ENCODE results near the gene PCDHGB6. TPM values are rescaled to one million over a fixed set of nuclear protein-coding genes. Genes with fewer than 3 reads are reported as not detected.
"Not testable (repeated sequence)": the region's sequence is repeated elsewhere in the genome, so short reads cannot be mapped to it uniquely, and the experiment has no call there.

The PCDHGB6 gene
- polyA plus RNA-seq, 2 of the 4 experiments (the other 2 are of a cell fraction), result 0.09 to 0.21 TPM

GRCh38 chr5:141412854-141413539 lies 5.2 kb downstream of the PCDHGB6 start, which contains the start of gene PCDHGA10:
PCDHGA10 (plus strand) TSS chr5:141412987; CDS start chr5:141413176, 189 bp downstream.
- H3K9me3 ChIP-seq, result peaks cover 28% of the 10 kb centered on the region
- POLR2A ChIA-PET, result no interaction called here
- ATAC-seq (no peak), FAIRE-seq (no peak), DNase-seq (ENCODE audit: low read depth in 1 of 2, low spot score in 1 of 2) (no peak)
- H3K4me2 ChIP-seq, result no peak within 1 kb of the TSS
- CTCF ChIA-PET, result interaction anchor here (1.0 to 2.0 kb wide), 5 partner anchors 15 to 145 kb away, joined by 3 to 5 read pairs (median 4); partner anchors contain the start of genes PCDHGB1 and PCDHGB5
- TF ChIP-seq HMGXB4 (CRISPR knock-in tag; IDR thresholded peaks at IDR 0.05; ENCODE audit: borderline replicate concordance) (no peak), RAD21 (conservative IDR thresholded peaks at IDR 0.05 in 1 of 2, IDR thresholded peaks at IDR 0.05 in 1 of 2) (peak in 1 of 2 experiments; percentile 13; a peak in 1 of 5 replicates)
- H3K4me1 ChIP-seq, result no peaks in the 10 kb centered on the region
- 71% methylated on average over 31 of the region's 31 CpGs for WGBS (ENCODE audit: missing lambda C conversion rate)
- no peak within 1 kb of the TSS for H3K27ac ChIP-seq
- H3K4me3 ChIP-seq, result no peak within 1 kb of the TSS

- TF ChIP-seq KDM5A (IDR thresholded peaks at IDR 0.05) (no peak), MAFK (IDR thresholded peaks at IDR 0.05; ENCODE audit: partially characterized antibody) (no peak), NR3C1 (IDR thresholded peaks at IDR 0.05) (no peak), CHD2 (IDR thresholded peaks at IDR 0.05; ENCODE audit: low read length, partially characterized antibody) (no peak), POLR2AphosphoS2 (conservative IDR thresholded peaks at IDR 0.05; ENCODE audit: low read length) (no peak), HOXB5 (CRISPR knock-in tag; IDR thresholded peaks at IDR 0.05) (no peak), PHF8 (IDR thresholded peaks at IDR 0.05; ENCODE audit: borderline replicate concordance, low read depth) (no peak), HES2 (IDR thresholded peaks at IDR 0.05) (no peak), EHMT2 (IDR thresholded peaks at IDR 0.05; ENCODE audit: low read depth) (no peak), MAZ (IDR thresholded peaks at IDR 0.05; ENCODE audit: borderline replicate concordance, low read depth, low read length) (no peak), RCOR1 (IDR thresholded peaks at IDR 0.05; ENCODE audit: low read depth, low read length) (no peak), ZC3H11A (IDR thresholded peaks at IDR 0.05) (no peak), HMGXB4 (CRISPR knock-in tag; IDR thresholded peaks at IDR 0.05; ENCODE audit: borderline replicate concordance) (no peak), ZSCAN20 (CRISPR knock-in tag; IDR thresholded peaks at IDR 0.05) (no peak)
- no peak overlapping the region for H3K4me2 ChIP-seq
- H3K4me1 ChIP-seq, result no peaks in the 10 kb centered on the region
- DNase-seq (ENCODE audit: low read depth in 1 of 2, low spot score in 1 of 2) (no peak), FAIRE-seq (no peak), ATAC-seq (no peak)
- POLR2A ChIA-PET, result no interaction called here
- no peak overlapping the region for H3K27ac ChIP-seq
- H3K9me3 ChIP-seq, result peaks cover 33% of the 10 kb centered on the region
- H3K4me3 ChIP-seq, result no peak overlapping the region
- CTCF ChIA-PET, result interaction anchor here (0.8 to 2.0 kb wide), 6 partner anchors 16 to 592 kb away, joined by 3 to 5 read pairs (median 4); partner anchors contain the start of genes PCDHA5, PCDHGB1 and PCDHGB5
- 73% methylated on average over 25 of the region's 25 CpGs for WGBS (ENCODE audit: missing lambda C conversion rate)
Observed at GRCh38 chr5:141413540-141414069, 5.8 kb downstream of the PCDHGB6 start.

- CTCF ChIA-PET, result interaction anchor here (0.8 kb wide), 2 partner anchors 108 to 593 kb away, joined by 3 read pairs; partner anchors contain the start of gene PCDHA5
- 75% methylated on average over 27 of the region's 46 CpGs for WGBS (ENCODE audit: missing lambda C conversion rate)
- H3K4me3 ChIP-seq; FAIRE-seq; H3K4me2 ChIP-seq; POLR2A ChIA-PET; ATAC-seq; H3K4me1 ChIP-seq; H3K27ac ChIP-seq; DNase-seq (ENCODE audit: low read depth in 1 of 2, low spot score in 1 of 2): not testable (repeated sequence)
- peaks cover 38% of the 10 kb centered on the region for H3K9me3 ChIP-seq
Observed at GRCh38 chr5:141414548-141415274, 6.9 kb downstream of the PCDHGB6 start.

GRCh38 chr5:141415275-141415618 lies 7.4 kb downstream of the PCDHGB6 start:
- 72% methylated on average over 21 of the region's 24 CpGs for WGBS (ENCODE audit: missing lambda C conversion rate)
- CTCF ChIA-PET; ATAC-seq; H3K27ac ChIP-seq; H3K4me3 ChIP-seq; H3K4me2 ChIP-seq; POLR2A ChIA-PET; DNase-seq (ENCODE audit: low read depth in 1 of 2, low spot score in 1 of 2); H3K4me1 ChIP-seq; FAIRE-seq: not testable (repeated sequence)
- peaks cover 40% of the 10 kb centered on the region for H3K9me3 ChIP-seq

All from A549 (cell line).